Activated CD4-positive, alpha-beta T cell treated with anti-CD3 and anti-CD28 coated beads, Interleukin-2, amount 10 ng/mL, durations not matched to agents 7 days and 5 days (primary cell): ENCODE data around the gene MTA3. TPM values are rescaled to one million over a fixed set of nuclear protein-coding genes. Genes with fewer than 3 reads are reported as not detected.
A peak's percentile ranks its signal among the peaks of the same experiment; 100 is the strongest.

Source experiments
- CTCF ChIA-PET: fragments of 350-600 bp; sonication (Branson Sonifier 250); formaldehyde crosslinking; loops from one replicate; lab custom pipeline; 2021; ENCODE audit warnings: antibody characterized with exemption; lab: Charles Lee
- POLR2A ChIA-PET: fragments of 350-600 bp; sonication (Branson Sonifier 250); formaldehyde crosslinking; loops from one replicate; lab custom pipeline; 2021; ENCODE audit warnings: antibody characterized with exemption; lab: Charles Lee
- DNase-seq: peaks from one replicate; pipeline ENCODE4 v3.0.0-alpha.2; 2020
- H3K27ac Mint-ChIP-seq: one replicate; pipeline ENCODE4 v1.8.0; 2021; ENCODE audit warnings: mild to moderate bottlenecking, moderate library complexity, mixed read lengths
- H3K27me3 Mint-ChIP-seq: one replicate; pipeline ENCODE4 v1.8.0; 2021; ENCODE audit warnings: mixed read lengths
- H3K36me3 Mint-ChIP-seq: one replicate; pipeline ENCODE4 v1.8.0; 2021; ENCODE audit warnings: low read depth, mixed read lengths
- H3K4me1 Mint-ChIP-seq: one replicate; pipeline ENCODE4 v1.8.0; 2021; ENCODE audit warnings: mixed read lengths
- H3K4me3 Mint-ChIP-seq: one replicate; pipeline ENCODE4 v1.8.0; 2021; ENCODE audit warnings: mild to moderate bottlenecking, moderate library complexity, mixed read lengths
- H3K9me3 Mint-ChIP-seq: one replicate; pipeline ENCODE4 v1.8.0; 2021; ENCODE audit warnings: mixed read lengths
- total RNA-seq, 2 experiments: library from RNA; stranded (reverse); gene quantifications; one replicate each; pipeline ENCODE4 v1.2.3, GENCODE V29; 2021

The MTA3 gene
- total RNA-seq, 2 experiments from 2014 or later, result 34.5 to 36.5 TPM

GRCh38 chr2:42764901-42765300, 196.5 kb downstream of the MTA3 start:
- POLR2A ChIA-PET, result no interaction called here
- H3K4me1 Mint-ChIP-seq, result no peaks in the 10 kb centered on the region
- no peak overlapping the region for H3K4me3 Mint-ChIP-seq
- H3K36me3 Mint-ChIP-seq, result no peaks in the 10 kb centered on the region
- CTCF ChIA-PET, result no interaction called here
- no peak for DNase-seq
- no peaks in the 10 kb centered on the region for H3K27me3 Mint-ChIP-seq
- H3K27ac Mint-ChIP-seq, result no peak overlapping the region
- no peaks in the 10 kb centered on the region for H3K9me3 Mint-ChIP-seq

- no peaks in the 10 kb centered on the region for H3K27me3 Mint-ChIP-seq
Observed at GRCh38 chr2:42765686-42766085, 197.3 kb downstream of the MTA3 start.

GRCh38 chr2:42767080-42767898, 198.9 kb downstream of the MTA3 start:
- no peak overlapping the region for H3K27ac Mint-ChIP-seq
- CTCF ChIA-PET, result interaction anchor here (1.1 kb wide), 1 partner anchor 34 kb away, joined by 3 read pairs; no protein-coding TSS in a partner anchor
- no peaks in the 10 kb centered on the region for H3K27me3 Mint-ChIP-seq
- H3K36me3 Mint-ChIP-seq, result no peaks in the 10 kb centered on the region
- H3K4me3 Mint-ChIP-seq, result no peak overlapping the region
- DNase-seq, result no peak
- POLR2A ChIA-PET, result interaction anchor here (0.6 kb wide), 1 partner anchor 127 kb away, joined by 3 read pairs; no protein-coding TSS in a partner anchor
- no peaks in the 10 kb centered on the region for H3K9me3 Mint-ChIP-seq
- no peaks in the 10 kb centered on the region for H3K4me1 Mint-ChIP-seq

More at GRCh38 chr2:42765686-42766085, 197.3 kb downstream of the MTA3 start:
- no peaks in the 10 kb centered on the region for H3K4me1 Mint-ChIP-seq
- DNase-seq, result no peak
- ChIA-PET POLR2A (no interaction called here), CTCF (interaction anchor here (0.5 to 0.8 kb wide), 3 partner anchors 10 to 130 kb away, joined by 3 read pairs; no protein-coding TSS in a partner anchor)
- no peaks in the 10 kb centered on the region for H3K36me3 Mint-ChIP-seq
- H3K4me3 Mint-ChIP-seq, result no peak overlapping the region
- peak overlapping the region; percentile 41 for H3K27ac Mint-ChIP-seq
- no peaks in the 10 kb centered on the region for H3K9me3 Mint-ChIP-seq

- no peak overlapping the region for H3K4me3 Mint-ChIP-seq
- no peak for DNase-seq
- POLR2A ChIA-PET, result interaction anchor here (0.6 kb wide), 1 partner anchor 126 kb away, joined by 3 read pairs; no protein-coding TSS in a partner anchor
Observed at GRCh38 chr2:42767899-42768705, 199.7 kb downstream of the MTA3 start.

GRCh38 chr2:42768706-42769256, 200.3 kb downstream of the MTA3 start:
- no peak for DNase-seq
- no peak overlapping the region for H3K4me3 Mint-ChIP-seq
- no peaks in the 10 kb centered on the region for H3K27me3 Mint-ChIP-seq
- POLR2A ChIA-PET, result no interaction called here
- CTCF ChIA-PET, result interaction anchor here (1.1 kb wide), 1 partner anchor 32 kb away, joined by 3 read pairs; no protein-coding TSS in a partner anchor
- no peaks in the 10 kb centered on the region for H3K9me3 Mint-ChIP-seq
- no peaks in the 10 kb centered on the region for H3K4me1 Mint-ChIP-seq
- no peaks in the 10 kb centered on the region for H3K36me3 Mint-ChIP-seq
- no peak overlapping the region for H3K27ac Mint-ChIP-seq

More at GRCh38 chr2:42767899-42768705, 199.7 kb downstream of the MTA3 start:
- Mint-ChIP-seq H3K4me1 (no peaks in the 10 kb centered on the region), H3K27ac (no peak overlapping the region), H3K9me3 (no peaks in the 10 kb centered on the region), H3K36me3 (no peaks in the 10 kb centered on the region), H3K27me3 (no peaks in the 10 kb centered on the region)
- CTCF ChIA-PET, result interaction anchor here (1.1 kb wide), 1 partner anchor 33 kb away, joined by 3 read pairs; no protein-coding TSS in a partner anchor

GRCh38 chr2:42769583-42770287, 201.3 kb downstream of the MTA3 start:
- no peaks in the 10 kb centered on the region for H3K9me3 Mint-ChIP-seq
- POLR2A ChIA-PET, result no interaction called here
- H3K4me1 Mint-ChIP-seq, result no peaks in the 10 kb centered on the region
- no peak overlapping the region for H3K4me3 Mint-ChIP-seq
- no peaks in the 10 kb centered on the region for H3K36me3 Mint-ChIP-seq
- CTCF ChIA-PET, result interaction anchor here (0.6 kb wide), 1 partner anchor 267 kb away, joined by 3 read pairs; no protein-coding TSS in a partner anchor
- no peak for DNase-seq
- H3K27ac Mint-ChIP-seq, result no peak overlapping the region
- H3K27me3 Mint-ChIP-seq, result no peaks in the 10 kb centered on the region

- Mint-ChIP-seq H3K27ac (no peak overlapping the region), H3K27me3 (no peaks in the 10 kb centered on the region), H3K36me3 (no peaks in the 10 kb centered on the region), H3K4me1 (peaks cover 5% of the 10 kb centered on the region), H3K4me3 (no peak overlapping the region), H3K9me3 (no peaks in the 10 kb centered on the region)
- CTCF ChIA-PET, result interaction anchor here (1.1 kb wide), 1 partner anchor 40 kb away, joined by 3 read pairs; no protein-coding TSS in a partner anchor
- no peak for DNase-seq
- POLR2A ChIA-PET, result no interaction called here
Observed at GRCh38 chr2:42770288-42771131, 202.1 kb downstream of the MTA3 start.

GRCh38 chr2:42771546-42772153, 203.2 kb downstream of the MTA3 start:
- CTCF ChIA-PET, result interaction anchor here (1.1 to 1.3 kb wide), 2 partner anchors 13 to 39 kb away, joined by 3 to 4 read pairs; no protein-coding TSS in a partner anchor

GRCh38 chr2:42775186-42775585, 206.8 kb downstream of the MTA3 start:
- H3K27me3 Mint-ChIP-seq, result no peaks in the 10 kb centered on the region
- H3K36me3 Mint-ChIP-seq, result peaks cover 5% of the 10 kb centered on the region
- CTCF ChIA-PET, result interaction anchor here (0.6 to 0.7 kb wide), 5 partner anchors 9 to 531 kb away, joined by 3 to 5 read pairs (median 4); no protein-coding TSS in a partner anchor
- no peak overlapping the region for H3K27ac Mint-ChIP-seq
- DNase-seq, result no peak
- POLR2A ChIA-PET, result no interaction called here
- H3K9me3 Mint-ChIP-seq, result peaks cover 9% of the 10 kb centered on the region
- no peak overlapping the region for H3K4me3 Mint-ChIP-seq
- peaks cover 11% of the 10 kb centered on the region for H3K4me1 Mint-ChIP-seq

More at GRCh38 chr2:42771546-42772153, 203.2 kb downstream of the MTA3 start:
- Mint-ChIP-seq H3K27ac (no peak overlapping the region), H3K9me3 (no peaks in the 10 kb centered on the region), H3K4me1 (peaks cover 11% of the 10 kb centered on the region), H3K27me3 (no peaks in the 10 kb centered on the region), H3K4me3 (no peak overlapping the region), H3K36me3 (peaks cover 1% of the 10 kb centered on the region)
- POLR2A ChIA-PET, result no interaction called here
- no peak for DNase-seq

GRCh38 chr2:42775810-42776209, 207.4 kb downstream of the MTA3 start:
- Mint-ChIP-seq H3K36me3 (peaks cover 5% of the 10 kb centered on the region), H3K9me3 (peaks cover 10% of the 10 kb centered on the region), H3K27ac (no peak overlapping the region), H3K4me1 (peaks cover 11% of the 10 kb centered on the region), H3K27me3 (no peaks in the 10 kb centered on the region), H3K4me3 (no peak overlapping the region)
- ChIA-PET CTCF (interaction anchor here (0.6 kb wide), 5 partner anchors 10 to 530 kb away, joined by 3 to 5 read pairs (median 5); no protein-coding TSS in a partner anchor), POLR2A (no interaction called here)
- DNase-seq, result no peak
